HG03442 (cell line): ENCODE measurements around the gene INTS2.
"Not testable (repeated sequence)": the region's sequence is repeated elsewhere in the genome, so short reads cannot be mapped to it uniquely, and the experiment has no call there.

Source experiments
- ATAC-seq: cut with Tn5 transposase; IDR thresholded peaks from one replicate; pipeline ENCODE4 v1.9.1; 2021; ENCODE audit warnings: mild to moderate bottlenecking, moderate library complexity; ENCODE audit not compliant: unreplicated experiment

INTS2 gene

GRCh38 chr17:61826198-61826597 lies 101.6 kb downstream of the INTS2 start:
- ATAC-seq = not testable (repeated sequence)

- ATAC-seq = no peak
These were observed 102.2 kb downstream of the INTS2 start for GRCh38 chr17:61825448-61826137.

GRCh38 chr17:61822326-61823285 lies 105.2 kb downstream of the INTS2 start:
- ATAC-seq = no peak

- no peak for ATAC-seq
These were observed 106.1 kb downstream of the INTS2 start for GRCh38 chr17:61821655-61822054.

- not testable (repeated sequence) for ATAC-seq
These were observed 108.5 kb downstream of the INTS2 start for GRCh38 chr17:61819265-61819664.

- no peak for ATAC-seq
These were observed 109.6 kb downstream of the INTS2 start for GRCh38 chr17:61818225-61818624.

- ATAC-seq = no peak
These were observed 110.3 kb downstream of the INTS2 start for GRCh38 chr17:61817452-61817851.

- no peak for ATAC-seq
These were observed 111.2 kb downstream of the INTS2 start for GRCh38 chr17:61816538-61816937.

GRCh38 chr17:61815863-61816503 lies 111.8 kb downstream of the INTS2 start:
- ATAC-seq = no peak
